Activated CD4-positive, alpha-beta memory T cell treated with anti-CD3 and anti-CD28 coated beads for 36 hours (primary cell): Measurements from ENCODE around the gene KAZN. TPM values are rescaled to one million over a fixed set of nuclear protein-coding genes. Genes with fewer than 3 reads are reported as not detected.

ENCODE experiments used
- CTCF ChIA-PET: fragments of 350-600 bp; sonication (Branson Sonifier 250); formaldehyde crosslinking; loops from one replicate; lab custom pipeline; 2021; ENCODE audit warnings: antibody characterized with exemption, inconsistent platforms; lab: Charles Lee
- POLR2A ChIA-PET: fragments of 350-600 bp; sonication (Branson Sonifier 250); formaldehyde crosslinking; loops from one replicate; lab custom pipeline; 2021; ENCODE audit warnings: antibody characterized with exemption; lab: Charles Lee
- DNase-seq: peaks from one replicate; pipeline ENCODE4 v3.0.0-alpha.2; 2020
- H3K27ac Mint-ChIP-seq: one replicate; pipeline ENCODE4 v1.8.0; 2021; ENCODE audit warnings: mixed read lengths
- H3K27me3 Mint-ChIP-seq: one replicate; pipeline ENCODE4 v1.8.0; 2021; ENCODE audit warnings: mixed read lengths
- H3K36me3 Mint-ChIP-seq: one replicate; pipeline ENCODE4 v1.8.0; 2021; ENCODE audit warnings: mixed read lengths
- H3K4me1 Mint-ChIP-seq: one replicate; pipeline ENCODE4 v1.8.0; 2021; ENCODE audit warnings: low read depth, mixed read lengths
- H3K4me3 Mint-ChIP-seq: one replicate; pipeline ENCODE4 v1.8.0; 2021; ENCODE audit warnings: mild to moderate bottlenecking, mixed read lengths
- H3K9me3 Mint-ChIP-seq: one replicate; pipeline ENCODE4 v1.8.0; 2021; ENCODE audit warnings: mixed read lengths
- intact Hi-C: fragments of 100-400 bp; cut with micrococcal nuclease; formaldehyde crosslinking; loops from one replicate; pipeline ENCODE4 v1.15.1; 2023
- total RNA-seq, 2 experiments: library from RNA; stranded (reverse); gene quantifications; one replicate each; pipeline ENCODE4 v1.2.3, GENCODE V29; 2021

KAZN gene
- total RNA-seq, 2 experiments from 2014 or later = 0.31 to 0.33 TPM

- POLR2A ChIA-PET = no interaction called here
- no peaks in the 10 kb centered on the region for H3K4me1 Mint-ChIP-seq
- H3K9me3 Mint-ChIP-seq = no peaks in the 10 kb centered on the region
- intact Hi-C loops = no loop called here
- H3K4me3 Mint-ChIP-seq = no peak overlapping the region
- no peaks in the 10 kb centered on the region for H3K36me3 Mint-ChIP-seq
- no peak overlapping the region for H3K27ac Mint-ChIP-seq
- CTCF ChIA-PET = no interaction called here
- H3K27me3 Mint-ChIP-seq = peaks cover 7% of the 10 kb centered on the region
- no peak for DNase-seq
Observed at GRCh38 chr1:14899686-14900085, 301.2 kb downstream of the KAZN start.

- intact Hi-C loops = no loop called here
- POLR2A ChIA-PET = no interaction called here
Observed at GRCh38 chr1:14901371-14901954, 303.0 kb downstream of the KAZN start.

GRCh38 chr1:14903922-14904321 lies 305.4 kb downstream of the KAZN start:
- intact Hi-C loops = no loop called here
- CTCF ChIA-PET = no interaction called here
- H3K9me3 Mint-ChIP-seq = no peaks in the 10 kb centered on the region
- peaks cover 2% of the 10 kb centered on the region for H3K27me3 Mint-ChIP-seq
- H3K4me3 Mint-ChIP-seq = no peak overlapping the region
- no peak for DNase-seq
- no peaks in the 10 kb centered on the region for H3K4me1 Mint-ChIP-seq
- POLR2A ChIA-PET = interaction anchor here (0.6 kb wide), 1 partner anchor 9 kb away, joined by 4 read pairs; no protein-coding TSS in a partner anchor
- no peaks in the 10 kb centered on the region for H3K36me3 Mint-ChIP-seq
- no peak overlapping the region for H3K27ac Mint-ChIP-seq

More at GRCh38 chr1:14901371-14901954, 303.0 kb downstream of the KAZN start:
- H3K27me3 Mint-ChIP-seq = peaks cover 7% of the 10 kb centered on the region
- CTCF ChIA-PET = no interaction called here
- DNase-seq = no peak
- H3K36me3 Mint-ChIP-seq = no peaks in the 10 kb centered on the region
- no peaks in the 10 kb centered on the region for H3K4me1 Mint-ChIP-seq
- no peak overlapping the region for H3K27ac Mint-ChIP-seq
- H3K4me3 Mint-ChIP-seq = no peak overlapping the region
- H3K9me3 Mint-ChIP-seq = no peaks in the 10 kb centered on the region

GRCh38 chr1:14906665-14907064 lies 308.2 kb downstream of the KAZN start:
- H3K4me3 Mint-ChIP-seq = no peak overlapping the region
- intact Hi-C loops = no loop called here

GRCh38 chr1:14907416-14907815 lies 308.9 kb downstream of the KAZN start:
- Mint-ChIP-seq H3K9me3 (no peaks in the 10 kb centered on the region), H3K4me3 (no peak overlapping the region), H3K4me1 (no peaks in the 10 kb centered on the region), H3K27me3 (peaks cover 2% of the 10 kb centered on the region), H3K27ac (no peak overlapping the region), H3K36me3 (no peaks in the 10 kb centered on the region)
- CTCF ChIA-PET = no interaction called here
- intact Hi-C loops = no loop called here
- no peak for DNase-seq
- POLR2A ChIA-PET = no interaction called here

More at GRCh38 chr1:14906665-14907064, 308.2 kb downstream of the KAZN start:
- H3K9me3 Mint-ChIP-seq = no peaks in the 10 kb centered on the region
- peaks cover 2% of the 10 kb centered on the region for H3K27me3 Mint-ChIP-seq
- ChIA-PET CTCF (no interaction called here), POLR2A (no interaction called here)
- H3K27ac Mint-ChIP-seq = no peak overlapping the region
- H3K36me3 Mint-ChIP-seq = no peaks in the 10 kb centered on the region
- no peaks in the 10 kb centered on the region for H3K4me1 Mint-ChIP-seq
- DNase-seq = no peak

GRCh38 chr1:14909273-14909672 lies 310.8 kb downstream of the KAZN start:
- no peak overlapping the region for H3K4me3 Mint-ChIP-seq
- peaks cover 2% of the 10 kb centered on the region for H3K27me3 Mint-ChIP-seq
- DNase-seq = no peak
- no peaks in the 10 kb centered on the region for H3K36me3 Mint-ChIP-seq
- no peak overlapping the region for H3K27ac Mint-ChIP-seq
- no peaks in the 10 kb centered on the region for H3K9me3 Mint-ChIP-seq
- ChIA-PET CTCF (no interaction called here), POLR2A (no interaction called here)
- intact Hi-C loops = no loop called here
- no peaks in the 10 kb centered on the region for H3K4me1 Mint-ChIP-seq

GRCh38 chr1:14909920-14910460 lies 311.5 kb downstream of the KAZN start:
- peaks cover 2% of the 10 kb centered on the region for H3K27me3 Mint-ChIP-seq
- H3K4me3 Mint-ChIP-seq = no peak overlapping the region
- no peaks in the 10 kb centered on the region for H3K9me3 Mint-ChIP-seq
- ChIA-PET CTCF (no interaction called here), POLR2A (no interaction called here)
- no peak for DNase-seq
- H3K36me3 Mint-ChIP-seq = no peaks in the 10 kb centered on the region
- no peak overlapping the region for H3K27ac Mint-ChIP-seq
- intact Hi-C loops = no loop called here
- H3K4me1 Mint-ChIP-seq = no peaks in the 10 kb centered on the region

- intact Hi-C loops = no loop called here
- H3K27ac Mint-ChIP-seq = no peak overlapping the region
Observed at GRCh38 chr1:14910984-14911721, 312.7 kb downstream of the KAZN start.

GRCh38 chr1:14912839-14913481 lies 314.5 kb downstream of the KAZN start:
- ChIA-PET CTCF (no interaction called here), POLR2A (interaction anchor here (0.6 kb wide), 1 partner anchor 9 kb away, joined by 4 read pairs; no protein-coding TSS in a partner anchor)
- Mint-ChIP-seq H3K4me1 (no peaks in the 10 kb centered on the region), H3K27me3 (no peaks in the 10 kb centered on the region), H3K36me3 (no peaks in the 10 kb centered on the region), H3K9me3 (no peaks in the 10 kb centered on the region), H3K27ac (no peak overlapping the region), H3K4me3 (no peak overlapping the region)
- intact Hi-C loops = no loop called here
- no peak for DNase-seq

More at GRCh38 chr1:14910984-14911721, 312.7 kb downstream of the KAZN start:
- no peak overlapping the region for H3K4me3 Mint-ChIP-seq
- peaks cover 2% of the 10 kb centered on the region for H3K27me3 Mint-ChIP-seq
- CTCF ChIA-PET = no interaction called here
- POLR2A ChIA-PET = no interaction called here
- H3K9me3 Mint-ChIP-seq = no peaks in the 10 kb centered on the region
- no peak for DNase-seq
- no peaks in the 10 kb centered on the region for H3K4me1 Mint-ChIP-seq
- H3K36me3 Mint-ChIP-seq = no peaks in the 10 kb centered on the region

GRCh38 chr1:14913482-14914177 lies 315.1 kb downstream of the KAZN start:
- intact Hi-C loops = no loop called here
- Mint-ChIP-seq H3K4me3 (no peak overlapping the region), H3K36me3 (no peaks in the 10 kb centered on the region), H3K27ac (no peak overlapping the region), H3K27me3 (peaks cover under 1% of the 10 kb centered on the region), H3K4me1 (no peaks in the 10 kb centered on the region), H3K9me3 (no peaks in the 10 kb centered on the region)
- no peak for DNase-seq
- CTCF ChIA-PET = no interaction called here
- POLR2A ChIA-PET = no interaction called here

GRCh38 chr1:14914351-14914988 lies 316.0 kb downstream of the KAZN start:
- Mint-ChIP-seq H3K4me1 (no peaks in the 10 kb centered on the region), H3K27ac (no peak overlapping the region), H3K4me3 (no peak overlapping the region), H3K9me3 (no peaks in the 10 kb centered on the region), H3K27me3 (peaks cover 3% of the 10 kb centered on the region), H3K36me3 (no peaks in the 10 kb centered on the region)
- intact Hi-C loops = no loop called here
- POLR2A ChIA-PET = no interaction called here
- CTCF ChIA-PET = no interaction called here
- no peak for DNase-seq
